HFFc6 (cell line): ENCODE data around the gene SBNO2. TPM values are rescaled to one million over a fixed set of nuclear protein-coding genes. Genes with fewer than 3 reads are reported as not detected.

Experiments used
- DNase-seq: peaks from one replicate; pipeline ENCODE4 v3.0.0-alpha.2; 2018
- H3K27ac Mint-ChIP-seq: 2 replicates; pipeline ENCODE4 v1.8.0; 2020; ENCODE audit warnings: mild to moderate bottlenecking, mixed read lengths
- H3K27me3 Mint-ChIP-seq: 2 replicates; pipeline ENCODE4 v1.8.0; 2021; ENCODE audit warnings: mild to moderate bottlenecking, moderate library complexity, mixed read lengths; ENCODE audit not compliant: insufficient read depth
- H3K36me3 Mint-ChIP-seq: 2 replicates; pipeline ENCODE4 v1.8.0; 2021; ENCODE audit warnings: low read depth, mixed read lengths
- H3K4me1 Mint-ChIP-seq: 2 replicates; pipeline ENCODE4 v1.8.0; 2020; ENCODE audit warnings: low read depth, mixed read lengths
- H3K4me3 Mint-ChIP-seq: 2 replicates; pipeline ENCODE4 v1.8.0; 2020; ENCODE audit warnings: mild to moderate bottlenecking, moderate library complexity, mixed read lengths
- H3K9me3 Mint-ChIP-seq: 2 replicates; pipeline ENCODE4 v1.8.0; 2020; ENCODE audit warnings: mild to moderate bottlenecking, mixed read lengths
- total RNA-seq, 6 experiments: library from RNA; stranded (reverse); fragmentation: NEBNext Ultra II Directional; extraction: Animal tissue kit (Norgen Biotek cat#: 25700); gene quantifications; 2 replicates in 1 of 6; 3 replicates in 5 of 6; pipeline ENCODE4 v1.2.3, GENCODE V29; 2021
- TF ChIP-seq, protein P1 (sequence below): fragments of 200-600 bp; sonication (generic); IDR thresholded peaks from 2 replicates; pipeline ENCODE4 v1.5.0; 2021; ENCODE audit warnings: antibody characterized with exemption, mild to moderate bottlenecking

SBNO2 gene
- total RNA-seq, 6 experiments from 2014 or later: 33.7 to 49.8 (median 41.5) TPM

DNA sequence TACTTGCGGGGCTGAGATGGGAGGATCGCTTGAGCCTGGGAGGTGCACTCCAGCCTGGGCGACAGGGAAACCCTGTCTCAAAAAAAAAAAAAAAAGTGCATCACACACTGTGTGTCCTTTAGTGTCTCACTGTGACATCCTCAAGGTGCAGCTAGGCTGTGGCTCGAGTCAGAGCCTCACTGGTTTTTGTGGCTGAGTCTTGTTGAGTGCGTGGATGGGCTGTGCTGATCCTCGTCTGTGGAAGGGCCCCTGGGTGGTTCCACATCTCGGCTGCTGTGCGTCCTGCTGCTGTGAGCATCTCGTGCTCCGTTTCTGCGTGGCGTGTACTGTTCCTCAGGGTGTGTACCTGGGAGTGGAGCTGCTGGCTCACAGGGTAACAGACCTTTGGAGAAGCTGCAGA lies 42.7 kb upstream of the SBNO2 start:
- Mint-ChIP-seq H3K36me3 (peaks cover 8% of the 10 kb centered on the region), H3K4me3 (peak overlapping the region; percentile 78), H3K9me3 (no peaks in the 10 kb centered on the region), H3K27me3 (peaks cover 11% of the 10 kb centered on the region), H3K27ac (peak overlapping the region; percentile 96), H3K4me1 (peaks cover 38% of the 10 kb centered on the region)
- TF ChIP-seq, protein P1, sequence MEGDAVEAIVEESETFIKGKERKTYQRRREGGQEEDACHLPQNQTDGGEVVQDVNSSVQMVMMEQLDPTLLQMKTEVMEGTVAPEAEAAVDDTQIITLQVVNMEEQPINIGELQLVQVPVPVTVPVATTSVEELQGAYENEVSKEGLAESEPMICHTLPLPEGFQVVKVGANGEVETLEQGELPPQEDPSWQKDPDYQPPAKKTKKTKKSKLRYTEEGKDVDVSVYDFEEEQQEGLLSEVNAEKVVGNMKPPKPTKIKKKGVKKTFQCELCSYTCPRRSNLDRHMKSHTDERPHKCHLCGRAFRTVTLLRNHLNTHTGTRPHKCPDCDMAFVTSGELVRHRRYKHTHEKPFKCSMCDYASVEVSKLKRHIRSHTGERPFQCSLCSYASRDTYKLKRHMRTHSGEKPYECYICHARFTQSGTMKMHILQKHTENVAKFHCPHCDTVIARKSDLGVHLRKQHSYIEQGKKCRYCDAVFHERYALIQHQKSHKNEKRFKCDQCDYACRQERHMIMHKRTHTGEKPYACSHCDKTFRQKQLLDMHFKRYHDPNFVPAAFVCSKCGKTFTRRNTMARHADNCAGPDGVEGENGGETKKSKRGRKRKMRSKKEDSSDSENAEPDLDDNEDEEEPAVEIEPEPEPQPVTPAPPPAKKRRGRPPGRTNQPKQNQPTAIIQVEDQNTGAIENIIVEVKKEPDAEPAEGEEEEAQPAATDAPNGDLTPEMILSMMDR: no peak
- DNase-seq: no peak

DNA sequence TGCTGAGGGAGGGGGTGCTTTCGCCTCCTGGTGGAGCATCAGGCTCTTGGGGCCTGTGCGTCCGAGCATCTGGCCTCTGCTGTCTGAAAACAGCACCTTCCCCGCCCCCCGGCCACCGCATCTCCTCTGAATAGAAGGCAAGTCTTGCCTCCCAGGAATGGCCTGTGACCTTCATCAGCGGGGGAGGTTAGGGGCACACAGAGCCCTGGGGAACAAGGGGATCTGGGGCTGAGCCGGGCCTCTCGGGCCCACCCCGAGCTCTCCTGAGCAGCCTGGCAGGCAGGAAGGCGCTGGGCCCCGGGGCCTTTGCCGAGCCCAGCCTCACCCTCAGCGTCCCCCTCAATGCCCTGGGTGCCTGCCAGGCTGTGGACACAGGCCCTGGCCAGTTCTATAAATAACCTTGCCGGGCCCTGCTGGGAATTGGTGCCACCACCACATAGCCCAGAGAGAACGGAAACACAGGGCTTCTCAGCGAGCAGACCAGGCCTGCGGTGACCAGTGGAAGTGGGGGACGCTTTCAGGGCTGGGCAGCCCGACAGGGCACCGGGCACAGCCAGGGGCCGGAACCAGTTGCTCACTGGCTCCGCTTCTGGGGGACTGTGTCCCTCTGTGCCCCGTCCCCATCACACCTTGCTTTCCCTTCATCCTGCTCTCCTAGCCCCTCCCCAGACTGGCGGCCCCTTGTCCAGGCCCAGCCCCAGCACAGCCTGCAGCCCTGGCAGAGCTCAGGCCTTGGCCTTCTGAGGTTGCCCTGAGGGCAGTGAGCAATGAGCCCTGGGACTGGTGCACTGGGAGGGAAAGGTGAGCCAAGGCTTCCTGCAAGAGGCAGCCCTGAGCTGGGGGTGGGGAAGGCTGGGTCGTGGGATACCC lies 41.0 kb upstream of the SBNO2 start:
- TF ChIP-seq, protein P1: peak; percentile 15; the same call in 1 of the 2 replicates
- H3K27me3 Mint-ChIP-seq: peaks cover 13% of the 10 kb centered on the region
- H3K4me1 Mint-ChIP-seq: peaks cover 38% of the 10 kb centered on the region
- H3K9me3 Mint-ChIP-seq: no peaks in the 10 kb centered on the region
- peaks cover 11% of the 10 kb centered on the region for H3K36me3 Mint-ChIP-seq
- H3K27ac Mint-ChIP-seq: peak overlapping the region; percentile 96
- peak overlapping the region; percentile 78 for H3K4me3 Mint-ChIP-seq
- DNase-seq: peak; percentile 61

DNA sequence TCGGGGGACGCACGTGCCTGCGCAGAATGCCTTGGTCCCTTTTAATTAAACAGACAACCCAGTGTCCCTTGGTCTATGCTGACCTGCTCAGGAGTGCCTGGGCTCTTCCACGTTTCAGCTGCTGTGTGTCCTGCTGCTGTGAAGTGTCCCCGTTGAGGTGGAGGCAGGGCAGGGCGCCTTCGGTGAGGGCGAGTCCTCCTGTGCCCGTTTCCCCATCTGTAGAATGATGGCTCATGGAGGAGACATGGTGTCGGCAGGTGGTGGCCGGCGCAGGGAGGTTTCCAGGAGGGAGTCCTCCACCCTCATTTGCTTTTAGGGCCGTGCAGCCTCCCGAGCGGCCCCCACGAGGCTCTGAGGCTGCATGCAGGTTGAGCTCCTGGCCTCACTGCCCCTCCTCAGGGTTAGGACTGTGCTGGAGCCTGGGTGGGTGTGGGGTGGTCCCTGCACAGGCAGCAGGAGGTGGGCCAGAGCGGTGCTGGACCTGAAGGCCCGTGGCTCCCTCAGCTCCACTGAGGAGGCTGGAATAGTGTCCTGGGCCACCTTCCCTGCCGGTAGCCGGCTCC lies 40.3 kb upstream of the SBNO2 start:
- Mint-ChIP-seq H3K36me3 (peaks cover 11% of the 10 kb centered on the region), H3K4me3 (peak overlapping the region; percentile 76), H3K4me1 (peaks cover 38% of the 10 kb centered on the region), H3K9me3 (no peaks in the 10 kb centered on the region), H3K27me3 (peaks cover 11% of the 10 kb centered on the region), H3K27ac (peak overlapping the region; percentile 96)
- TF ChIP-seq, protein P1: no peak
- DNase-seq: no peak

DNA sequence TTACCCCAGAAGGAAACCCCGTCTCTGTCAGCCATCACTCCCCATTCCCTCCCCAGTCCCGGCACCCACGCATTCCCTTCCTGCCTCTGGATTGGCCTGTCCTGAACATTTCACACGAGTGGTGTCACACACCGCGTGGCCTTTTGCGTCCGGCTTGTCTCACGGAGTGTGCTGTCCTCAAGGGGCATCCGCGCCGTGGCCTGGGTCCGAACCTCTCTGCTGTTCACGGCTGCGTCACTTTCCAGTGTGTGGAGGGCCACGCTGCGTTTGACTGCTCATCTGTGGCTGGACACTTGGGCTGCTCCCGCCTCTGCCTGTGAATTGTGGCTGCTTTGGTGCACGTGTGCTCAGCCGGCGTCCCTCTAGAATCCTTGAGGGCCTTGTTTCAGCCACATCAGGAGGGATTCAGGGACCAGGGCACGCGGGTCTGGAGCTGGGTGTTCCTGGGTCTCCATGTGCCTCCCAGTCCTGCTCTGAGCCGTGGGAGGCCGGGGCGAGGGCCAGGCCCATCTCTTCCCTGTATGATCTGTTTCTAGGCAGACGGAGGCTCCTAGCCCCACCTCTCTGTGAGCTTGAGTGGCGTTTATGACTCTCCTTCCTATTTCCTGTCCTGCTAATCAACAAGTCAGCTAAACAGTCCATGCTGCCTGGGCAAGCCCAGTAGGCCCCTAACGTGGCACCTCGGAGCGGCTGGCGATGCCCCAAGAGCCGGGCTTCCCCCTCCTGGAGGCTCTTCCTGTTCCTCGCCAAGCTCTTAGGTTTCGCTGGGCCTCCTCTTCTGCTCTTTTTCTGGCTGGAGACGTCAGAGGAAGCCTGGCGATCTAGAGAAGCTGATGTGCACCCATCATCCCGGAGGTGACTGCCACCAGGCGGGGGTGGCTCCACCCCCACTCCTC lies 39.6 kb upstream of the SBNO2 start:
- Mint-ChIP-seq H3K36me3 (peaks cover 11% of the 10 kb centered on the region), H3K27me3 (peaks cover 11% of the 10 kb centered on the region), H3K4me3 (peak overlapping the region; percentile 76), H3K9me3 (no peaks in the 10 kb centered on the region), H3K27ac (peak overlapping the region; percentile 96), H3K4me1 (peaks cover 38% of the 10 kb centered on the region)
- DNase-seq: peak; percentile 86
- TF ChIP-seq, protein P1: no peak

DNA sequence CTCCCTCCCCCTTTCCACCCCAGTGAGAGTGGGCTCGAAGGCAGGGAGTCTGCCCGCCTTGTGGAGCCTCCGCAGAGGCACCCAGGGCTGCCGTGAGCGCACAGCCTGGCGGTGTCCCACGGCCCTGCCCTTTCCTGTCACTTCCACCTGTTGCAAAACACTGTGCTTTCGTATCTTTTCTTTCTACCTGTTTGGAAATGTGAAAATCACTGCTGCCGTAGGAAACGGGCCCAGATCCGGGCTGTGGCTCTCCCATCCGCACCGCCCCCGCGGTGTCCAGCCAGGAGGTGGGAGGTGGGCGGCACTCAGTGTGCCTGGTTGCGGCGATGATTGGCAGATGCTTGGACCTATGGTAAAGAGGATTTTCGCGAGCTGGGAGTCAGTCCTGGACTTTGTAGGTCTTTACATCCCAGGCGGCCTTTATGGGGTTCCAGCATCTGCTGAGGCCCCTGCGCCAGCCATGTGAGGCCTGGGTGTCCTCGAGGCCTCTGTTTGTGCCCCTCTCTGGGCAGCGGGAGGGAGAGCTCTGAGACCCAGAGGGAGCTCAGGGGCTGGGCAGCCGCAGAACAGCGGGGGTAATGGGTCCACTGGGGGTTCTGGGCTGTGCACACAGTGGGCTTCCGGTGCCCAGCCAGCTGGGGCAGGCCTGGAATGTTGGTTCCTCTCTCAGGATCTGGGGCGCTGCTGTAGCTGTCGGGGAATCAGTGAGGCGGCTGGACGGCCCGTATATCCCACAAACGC lies 37.6 kb upstream of the SBNO2 start:
- no peaks in the 10 kb centered on the region for H3K9me3 Mint-ChIP-seq
- H3K27ac Mint-ChIP-seq: peak overlapping the region; percentile 42
- H3K4me1 Mint-ChIP-seq: peaks cover 42% of the 10 kb centered on the region
- no peak overlapping the region for H3K4me3 Mint-ChIP-seq
- H3K27me3 Mint-ChIP-seq: peaks cover 14% of the 10 kb centered on the region
- peaks cover 23% of the 10 kb centered on the region for H3K36me3 Mint-ChIP-seq
- DNase-seq: no peak
- TF ChIP-seq, protein P1: no peak
